Activated naive CD8-positive, alpha-beta T cell treated with anti-CD3 and anti-CD28 coated beads for 36 hours (primary cell): ENCODE data around the gene STAT6. TPM values are rescaled to one million over a fixed set of nuclear protein-coding genes. Genes with fewer than 3 reads are reported as not detected.
"Not testable (repeated sequence)": the region's sequence is repeated elsewhere in the genome, so short reads cannot be mapped to it uniquely, and the experiment has no call there.

Experiments used
- DNase-seq: peaks from one replicate; pipeline ENCODE4 v3.0.0; 2021
- H3K27ac Mint-ChIP-seq: one replicate; pipeline ENCODE4 v1.8.0; 2022; ENCODE audit warnings: mild to moderate bottlenecking, moderate library complexity, mixed read lengths
- H3K27me3 Mint-ChIP-seq: one replicate; pipeline ENCODE4 v1.8.0; 2022; ENCODE audit warnings: mild to moderate bottlenecking, mixed read lengths
- H3K36me3 Mint-ChIP-seq: one replicate; pipeline ENCODE4 v1.8.0; 2021; ENCODE audit warnings: mild to moderate bottlenecking, mixed read lengths
- H3K4me1 Mint-ChIP-seq: one replicate; pipeline ENCODE4 v1.8.0; 2021; ENCODE audit warnings: mixed read lengths
- H3K4me3 Mint-ChIP-seq: one replicate; pipeline ENCODE4 v1.8.0; 2022; ENCODE audit warnings: mild to moderate bottlenecking, moderate library complexity, mixed read lengths
- H3K9me3 Mint-ChIP-seq: one replicate; pipeline ENCODE4 v1.8.0; 2022; ENCODE audit warnings: mixed read lengths
- total RNA-seq, 2 experiments: library from RNA; stranded (reverse); gene quantifications; one replicate each; pipeline ENCODE4 v1.2.3, GENCODE V29; 2021

The STAT6 gene
- total RNA-seq, 2 experiments from 2014 or later = 256 to 259 TPM

GRCh38 chr12:57073566-57074450 lies 37.4 kb downstream of the STAT6 start:
- peaks cover 51% of the 10 kb centered on the region for H3K36me3 Mint-ChIP-seq
- not testable (repeated sequence) for H3K9me3 Mint-ChIP-seq, DNase-seq, H3K4me3 Mint-ChIP-seq, H3K27me3 Mint-ChIP-seq
- peaks cover 39% of the 10 kb centered on the region for H3K4me1 Mint-ChIP-seq
- H3K27ac Mint-ChIP-seq = peak overlapping the region; percentile 42

GRCh38 chr12:57072661-57073060 lies 38.5 kb downstream of the STAT6 start:
- Mint-ChIP-seq H3K27me3 (no peaks in the 10 kb centered on the region), H3K4me3 (no peak overlapping the region), H3K9me3 (peaks cover 1% of the 10 kb centered on the region), H3K4me1 (peaks cover 49% of the 10 kb centered on the region), H3K36me3 (peaks cover 60% of the 10 kb centered on the region), H3K27ac (no peak overlapping the region)
- DNase-seq = no peak

- peak; percentile 44 for DNase-seq
- peaks cover 6% of the 10 kb centered on the region for H3K9me3 Mint-ChIP-seq
- peak overlapping the region; percentile 69 for H3K4me3 Mint-ChIP-seq
- peak overlapping the region; percentile 90 for H3K27ac Mint-ChIP-seq
- no peaks in the 10 kb centered on the region for H3K27me3 Mint-ChIP-seq
- peaks cover 71% of the 10 kb centered on the region for H3K4me1 Mint-ChIP-seq
- H3K36me3 Mint-ChIP-seq = peaks cover 67% of the 10 kb centered on the region
Observed at GRCh38 chr12:57069523-57069922, 41.6 kb downstream of the STAT6 start.

- peaks cover 6% of the 10 kb centered on the region for H3K9me3 Mint-ChIP-seq
- H3K27me3 Mint-ChIP-seq = no peaks in the 10 kb centered on the region
- DNase-seq = no peak
- H3K36me3 Mint-ChIP-seq = peaks cover 71% of the 10 kb centered on the region
- peaks cover 76% of the 10 kb centered on the region for H3K4me1 Mint-ChIP-seq
- peak overlapping the region; percentile 93 for H3K27ac Mint-ChIP-seq
- H3K4me3 Mint-ChIP-seq = peak overlapping the region; percentile 56
Observed at GRCh38 chr12:57066245-57066644, 44.9 kb downstream of the STAT6 start.

- Mint-ChIP-seq H3K9me3 (peaks cover 6% of the 10 kb centered on the region), H3K27ac (peak overlapping the region; percentile 94), H3K36me3 (peaks cover 70% of the 10 kb centered on the region), H3K27me3 (no peaks in the 10 kb centered on the region), H3K4me1 (peaks cover 64% of the 10 kb centered on the region), H3K4me3 (peak overlapping the region; percentile 62)
- DNase-seq = peak; percentile 51
Observed at GRCh38 chr12:57063991-57064685, 47.0 kb downstream of the STAT6 start.

- Mint-ChIP-seq H3K36me3 (peaks cover 60% of the 10 kb centered on the region), H3K27me3 (no peaks in the 10 kb centered on the region), H3K9me3 (no peaks in the 10 kb centered on the region), H3K27ac (peak overlapping the region; percentile 3), H3K4me1 (peaks cover 39% of the 10 kb centered on the region), H3K4me3 (no peak overlapping the region)
- no peak for DNase-seq
Observed at GRCh38 chr12:57058454-57058853, 52.7 kb downstream of the STAT6 start.

GRCh38 chr12:57057067-57057751 lies 54.0 kb downstream of the STAT6 start:
- H3K4me1 Mint-ChIP-seq = peaks cover 32% of the 10 kb centered on the region
- no peaks in the 10 kb centered on the region for H3K9me3 Mint-ChIP-seq
- no peak for DNase-seq
- H3K36me3 Mint-ChIP-seq = peaks cover 58% of the 10 kb centered on the region
- H3K4me3 Mint-ChIP-seq = no peak overlapping the region
- H3K27me3 Mint-ChIP-seq = no peaks in the 10 kb centered on the region
- H3K27ac Mint-ChIP-seq = peak overlapping the region; percentile 48

GRCh38 chr12:57055824-57056223 lies 55.3 kb downstream of the STAT6 start:
- Mint-ChIP-seq H3K27ac (peak overlapping the region; percentile 54), H3K9me3 (no peaks in the 10 kb centered on the region), H3K27me3 (no peaks in the 10 kb centered on the region), H3K4me1 (peaks cover 36% of the 10 kb centered on the region), H3K36me3 (peaks cover 52% of the 10 kb centered on the region), H3K4me3 (no peak overlapping the region)
- DNase-seq = no peak

GRCh38 chr12:57053901-57054300 lies 57.3 kb downstream of the STAT6 start:
- not testable (repeated sequence) for DNase-seq, H3K27ac Mint-ChIP-seq, H3K4me3 Mint-ChIP-seq, H3K9me3 Mint-ChIP-seq, H3K27me3 Mint-ChIP-seq
- H3K4me1 Mint-ChIP-seq = peaks cover 32% of the 10 kb centered on the region
- peaks cover 40% of the 10 kb centered on the region for H3K36me3 Mint-ChIP-seq

- not testable (repeated sequence) for H3K27ac Mint-ChIP-seq, DNase-seq, H3K27me3 Mint-ChIP-seq, H3K4me3 Mint-ChIP-seq, H3K9me3 Mint-ChIP-seq
- Mint-ChIP-seq H3K36me3 (peaks cover 34% of the 10 kb centered on the region), H3K4me1 (peaks cover 35% of the 10 kb centered on the region)
Observed at GRCh38 chr12:57053146-57053545, 58.0 kb downstream of the STAT6 start.

- H3K4me1 Mint-ChIP-seq = peaks cover 34% of the 10 kb centered on the region
- no peak overlapping the region for H3K27ac Mint-ChIP-seq
- H3K36me3 Mint-ChIP-seq = peaks cover 21% of the 10 kb centered on the region
- no peaks in the 10 kb centered on the region for H3K27me3 Mint-ChIP-seq
- H3K9me3 Mint-ChIP-seq = no peaks in the 10 kb centered on the region
- no peak for DNase-seq
- no peak overlapping the region for H3K4me3 Mint-ChIP-seq
Observed at GRCh38 chr12:57051011-57051410, 60.2 kb downstream of the STAT6 start.

GRCh38 chr12:57049890-57050289 lies 61.3 kb downstream of the STAT6 start, which contains the start of gene MYO1A:
TSS of gene MYO1A (minus strand) at chr12:57050129. CDS start at chr12:57048323, 1,806 bp downstream.
- Mint-ChIP-seq H3K27ac (no peak within 1 kb of the TSS), H3K9me3 (no peaks in the 10 kb centered on the region), H3K4me3 (no peak within 1 kb of the TSS), H3K27me3 (no peaks in the 10 kb centered on the region), H3K4me1 (peaks cover 37% of the 10 kb centered on the region), H3K36me3 (peaks cover 18% of the 10 kb centered on the region)
- no peak for DNase-seq

GRCh38 chr12:57049119-57049446 lies 62.1 kb downstream of the STAT6 start:
- Mint-ChIP-seq H3K27ac (no peak overlapping the region), H3K9me3 (no peaks in the 10 kb centered on the region), H3K4me1 (peaks cover 37% of the 10 kb centered on the region), H3K27me3 (no peaks in the 10 kb centered on the region), H3K36me3 (peaks cover 13% of the 10 kb centered on the region), H3K4me3 (no peak overlapping the region)
- DNase-seq = no peak

GRCh38 chr12:57048423-57049118 lies 62.6 kb downstream of the STAT6 start:
- peak overlapping the region; percentile 84 for H3K27ac Mint-ChIP-seq
- no peaks in the 10 kb centered on the region for H3K27me3 Mint-ChIP-seq
- H3K9me3 Mint-ChIP-seq = no peaks in the 10 kb centered on the region
- H3K4me1 Mint-ChIP-seq = peaks cover 37% of the 10 kb centered on the region
- no peak for DNase-seq
- peaks cover 8% of the 10 kb centered on the region for H3K36me3 Mint-ChIP-seq
- no peak overlapping the region for H3K4me3 Mint-ChIP-seq
